Endothelial cell of umbilical vein (primary cell): Measurements from ENCODE around the gene CARD11. TPM values are rescaled to one million over a fixed set of nuclear protein-coding genes. Genes with fewer than 3 reads are reported as not detected.

Experiments
- BruUV-seq: library from RNA; stranded (reverse); fragments of 400-500 nt; replicated peaks from 2 replicates; lab custom pipeline; 2021; lab: Mats Ljungman, UMichigan
- CTCF ChIA-PET: fragments of 300-600, 350-600 bp; sonication (Branson Sonifier 250); formaldehyde crosslinking; loops from one replicate; lab custom pipeline; 2021; ENCODE audit warnings: antibody characterized with exemption, inconsistent platforms; lab: Charles Lee
- POLR2A ChIA-PET: fragments of 300-600, 350-600 bp; sonication (Branson Sonifier 250); formaldehyde crosslinking; loops from one replicate; lab custom pipeline; 2021; ENCODE audit warnings: antibody characterized with exemption, inconsistent platforms; lab: Charles Lee
- DNase-seq: peaks from one replicate; pipeline ENCODE4 v3.0.0-alpha.2; 2011; ENCODE audit warnings: low read depth, low spot score
- FAIRE-seq: peaks from 2 replicates; lab custom pipeline; 2011; peaks lifted over from hg19 to GRCh38; lab: Jason Lieb, UNC
- H2AFZ ChIP-seq: 2 replicates; pipeline ENCODE4 v1.6.0; 2012; ENCODE audit warnings: low read depth, low read length, control low read depth, inconsistent platforms
- H3K27ac ChIP-seq: 2 replicates; pipeline ENCODE4 v1.5.1; 2011; ENCODE audit warnings: low read depth, mild to moderate bottlenecking, control low read depth, low read length, moderate library complexity; ENCODE audit not compliant: insufficient read depth
- H3K27me3 ChIP-seq, 2 experiments: 2 replicates each; pipeline versions ENCODE4 v1.6.0 to v1.6.1; 2011; ENCODE audit warnings: low read length in 2 of 2, mixed read lengths in 1 of 2; ENCODE audit not compliant: control insufficient read depth in 2 of 2, insufficient read depth in 2 of 2
- H3K36me3 ChIP-seq, 2 experiments: 2 replicates in 1 of 2; 3 replicates in 1 of 2; pipeline ENCODE4 v1.5.1; 2011; ENCODE audit warnings: low read length in 2 of 2, mild to moderate bottlenecking in 1 of 2, moderate library complexity in 1 of 2; ENCODE audit not compliant: control insufficient read depth in 2 of 2, insufficient read depth in 2 of 2; ENCODE audit errors: extremely low read depth in 1 of 2
- H3K4me1 ChIP-seq: 3 replicates; pipeline ENCODE4 v1.5.1; 2011; ENCODE audit warnings: mild to moderate bottlenecking, low read length; ENCODE audit not compliant: control insufficient read depth, insufficient read depth; ENCODE audit errors: extremely low read depth
- H3K4me2 ChIP-seq: 2 replicates; pipeline ENCODE4 v1.6.1; 2011; ENCODE audit warnings: low read length, control low read depth, mixed read lengths; ENCODE audit not compliant: insufficient read depth
- H3K4me3 ChIP-seq, 3 experiments: fragments of 200-600 bp in 1 of 3; sonication (generic), shearing (Covaris generic) in 1 of 3; replicated peaks in 1 of 3; 2 replicates each; pipeline ENCODE4 v1.5.1; 2011 to 2016; ENCODE audit warnings: control low read depth in 3 of 3, low read length in 3 of 3, mild to moderate bottlenecking in 2 of 3, inconsistent platforms in 1 of 3, low read depth in 1 of 3, moderate library complexity in 1 of 3; ENCODE audit not compliant: insufficient read depth in 1 of 3
- H3K79me2 ChIP-seq: 2 replicates; pipeline ENCODE4 v1.6.0; 2012; ENCODE audit warnings: low read length, inconsistent platforms; ENCODE audit not compliant: control insufficient read depth, insufficient read depth
- H3K9ac ChIP-seq: replicated peaks from 2 replicates; pipeline ENCODE3; 2011; ENCODE audit warnings: low read length, control low read depth; ENCODE audit not compliant: insufficient read depth; ENCODE audit errors: extremely low read depth
- H3K9me1 ChIP-seq: replicated peaks from 3 replicates; pipeline ENCODE4 v1.6.0; 2011; ENCODE audit warnings: mild to moderate bottlenecking, low read length; ENCODE audit not compliant: control insufficient read depth, insufficient read depth; ENCODE audit errors: extremely low read depth
- H3K9me3 ChIP-seq: replicated peaks from 2 replicates; pipeline ENCODE4 v1.5.1; 2012; ENCODE audit warnings: low read length, inconsistent platforms; ENCODE audit not compliant: control insufficient read depth, insufficient read depth
- H4K20me1 ChIP-seq: replicated peaks from 2 replicates; pipeline ENCODE3; 2011; ENCODE audit warnings: mild to moderate bottlenecking, low read length; ENCODE audit not compliant: control insufficient read depth, insufficient read depth; ENCODE audit errors: extremely low read depth
- CTCF ChIP-seq, 2 donors: IDR thresholded peaks; 1 replicate in 1 of 2; 2 replicates in 1 of 2; pipeline ENCODE4 v1.5.1; 2011; ENCODE audit warnings: low read length in 2 of 2, mild to moderate bottlenecking in 2 of 2, moderate library complexity in 2 of 2, control low read depth in 1 of 2, inconsistent platforms in 1 of 2, low read depth in 1 of 2; ENCODE audit not compliant: insufficient read depth in 1 of 2; ENCODE audit errors: extremely low read depth in 1 of 2
- EZH2 ChIP-seq: IDR thresholded peaks from 2 replicates; pipeline ENCODE4 v1.6.1; 2012; ENCODE audit warnings: borderline replicate concordance, low read depth, mild to moderate bottlenecking, moderate library complexity, low read length, inconsistent platforms; ENCODE audit not compliant: severe bottlenecking
- FOS ChIP-seq: IDR thresholded peaks from 2 replicates; pipeline ENCODE4 v1.6.1; 2011; ENCODE audit warnings: mild to moderate bottlenecking, low read length, moderate library complexity, borderline replicate concordance; ENCODE audit not compliant: insufficient read depth
- GATA2 ChIP-seq: IDR thresholded peaks from 2 replicates; pipeline ENCODE4 v1.7.0; 2011; ENCODE audit warnings: low read depth, mild to moderate bottlenecking, moderate library complexity, mixed read lengths, low read length; ENCODE audit not compliant: insufficient read length, insufficient read depth
- JUN ChIP-seq: IDR thresholded peaks from 2 replicates; pipeline ENCODE4 v1.6.1; 2011; ENCODE audit warnings: borderline replicate concordance, low read depth; ENCODE audit not compliant: insufficient read length, insufficient read depth
- MAX ChIP-seq: IDR thresholded peaks from 2 replicates; pipeline ENCODE4 v1.6.1; 2011; ENCODE audit not compliant: insufficient read depth, insufficient read length
- MYC ChIP-seq: IDR thresholded peaks from one replicate; pipeline ENCODE4 v1.6.1; 2011; ENCODE audit warnings: mild to moderate bottlenecking, low read depth, low read length
- POLR2A ChIP-seq: IDR thresholded peaks from 2 replicates; pipeline ENCODE4 v1.6.1; 2012; ENCODE audit warnings: low read depth, mild to moderate bottlenecking, control low read depth, low read length
- POLR2AphosphoS5 ChIP-seq: IDR thresholded peaks from 2 replicates; pipeline ENCODE4 v1.6.1; 2012; ENCODE audit warnings: low read depth, mild to moderate bottlenecking, control low read depth, low read length, moderate library complexity; ENCODE audit not compliant: insufficient read depth
- dilution Hi-C: fragments of 300-500 bp; cut with MboI; formaldehyde crosslinking; loops from one replicate; pipeline ENCODE4 v1.15.0; 2019; ENCODE audit warnings: low sequenced_read_pairs; ENCODE audit not compliant: extremely low pct_ligation_motif_present
- intact Hi-C: fragments of 100-400 bp; cut with micrococcal nuclease; formaldehyde crosslinking; loops from one replicate; pipeline ENCODE4 v1.10.0; 2022
- polyA plus RNA-seq, 4 experiments: library from polyadenylated mRNA; depleted of rRNA in 3 of 4; stranded (reverse) in 3 of 4; unstranded in 1 of 4; fragments of >200 nt; gene quantifications; 2 replicates each; pipeline versions ENCODE4 v1.2.1 to v1.2.3, GENCODE V29; 2011 to 2012; ENCODE audit warnings: missing spikeins in 1 of 4
- total RNA-seq: library from RNA; stranded (reverse); gene quantifications from 2 replicates; pipeline ENCODE4 v1.2.3, GENCODE V29; 2021

CARD11 gene
- total and polyA plus RNA-seq, 2 donors (not counting 3 experiments of a cell fraction or from before 2014, with no cell fraction given), result 20.4 to 41.8 TPM

- Histone ChIP-seq H3K36me3 (no peaks in the 10 kb centered on the region), H3K79me2 (no peaks in the 10 kb centered on the region), H4K20me1 (no peaks in the 10 kb centered on the region), H3K9me3 (no peaks in the 10 kb centered on the region), H3K27ac (no peak overlapping the region), H3K27me3 (peaks cover 2 to 3% of the 10 kb centered on the region in 2 experiments), H2AFZ (no peak overlapping the region), H3K4me1 (no peaks in the 10 kb centered on the region), H3K4me3 (no peak overlapping the region), H3K4me2 (no peak overlapping the region), H3K9ac (no peak overlapping the region), H3K9me1 (no peaks in the 10 kb centered on the region)
- CTCF ChIA-PET, result no interaction called here
- TF ChIP-seq GATA2 (no peak), POLR2AphosphoS5 (no peak), FOS (no peak), POLR2A (no peak), JUN (no peak), MAX (no peak), EZH2 (no peak)
- DNase-seq, result no peak
- no peak for FAIRE-seq
- BruUV-seq, result no TSS peak
- intact Hi-C loops (no loop called here), dilution Hi-C loops (no loop called here)
- POLR2A ChIA-PET, result no interaction called here
Measured at GRCh38 chr7:3069771-3070449, 26.2 kb upstream of the CARD11 start.

- no peak for DNase-seq
- Histone ChIP-seq H4K20me1 (no peaks in the 10 kb centered on the region), H3K9me1 (no peaks in the 10 kb centered on the region), H3K4me3 (no peak overlapping the region), H3K27me3 (peaks cover 4 to 6% of the 10 kb centered on the region in 2 experiments), H3K36me3 (no peaks in the 10 kb centered on the region), H2AFZ (no peak overlapping the region), H3K9ac (no peak overlapping the region), H3K4me1 (no peaks in the 10 kb centered on the region), H3K79me2 (no peaks in the 10 kb centered on the region), H3K9me3 (no peaks in the 10 kb centered on the region), H3K4me2 (no peak overlapping the region), H3K27ac (no peak overlapping the region)
- intact Hi-C loops, result no loop called here
- POLR2A ChIA-PET, result no interaction called here
- no TSS peak for BruUV-seq
- TF ChIP-seq POLR2A (no peak), CTCF (IDR thresholded peaks at IDR 0.05; ENCODE audit: extremely low read depth in 1 of 2, insufficient read depth in 1 of 2, low read depth in 1 of 2, low read length in 2 of 2) (no peak), MAX (no peak), MYC (no peak)
- FAIRE-seq, result no peak
- CTCF ChIA-PET, result no interaction called here
- dilution Hi-C loops, result no loop called here
Measured at GRCh38 chr7:3068530-3068929, 24.9 kb upstream of the CARD11 start.
